GM21786 (cell line): ENCODE measurements around the gene MPC1.

Experiments used
- ATAC-seq: cut with Tn5 transposase; IDR thresholded peaks from one replicate; pipeline ENCODE4 v1.9.1; 2021; ENCODE audit not compliant: unreplicated experiment

Gene MPC1

DNA sequence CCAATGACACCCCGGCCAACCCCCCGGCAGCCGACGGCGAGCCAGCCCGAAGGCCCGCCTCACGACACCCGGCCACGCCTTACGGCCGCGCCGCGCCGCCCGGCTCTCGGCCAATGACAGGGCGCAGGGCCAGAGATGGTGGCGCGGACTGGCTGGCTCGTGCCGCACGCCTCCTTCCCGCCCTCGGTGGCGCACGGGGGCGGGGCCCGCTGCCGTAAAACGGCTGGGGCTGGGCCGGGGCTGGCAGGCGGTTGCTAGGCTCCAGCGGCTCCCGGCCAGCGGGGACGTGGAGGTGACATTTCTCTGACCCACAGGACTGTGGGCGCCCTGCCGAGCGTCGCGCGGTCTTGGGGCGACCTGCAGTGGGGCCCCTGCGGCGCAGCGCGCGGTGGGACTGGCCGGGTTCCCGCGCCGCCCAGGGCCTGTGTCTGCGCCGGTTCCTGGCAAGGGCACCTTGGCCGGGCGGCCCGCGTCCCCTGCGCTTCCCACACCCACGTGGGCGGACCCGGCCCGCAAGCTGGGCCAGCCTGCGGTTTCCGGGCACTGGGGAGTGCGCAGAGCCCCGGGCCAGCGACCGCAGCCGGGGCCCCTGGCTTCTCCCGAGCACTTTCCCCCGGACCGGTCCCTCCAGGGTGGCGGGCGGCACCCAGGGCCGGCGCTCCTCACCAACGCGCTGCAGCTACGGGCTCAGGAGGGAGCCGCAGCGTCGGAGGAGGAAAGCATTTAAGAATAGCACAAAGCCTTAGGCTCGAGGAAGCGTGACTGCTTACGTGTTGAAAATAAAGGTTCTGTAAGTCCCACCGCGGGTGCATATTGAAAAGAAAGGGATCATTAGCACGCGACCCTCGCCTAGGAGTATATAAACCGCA lies at the start of gene MPC1:
MPC1 (minus strand) TSS at position 8 of the 869 bp plus-strand sequence. CDS start 64 bp downstream, outside the sequence.
- peak; percentile 86 for ATAC-seq

- ATAC-seq = no peak
These were observed 47.5 kb upstream of the MPC1 start for GRCh38 chr6:166430269-166430668.

DNA sequence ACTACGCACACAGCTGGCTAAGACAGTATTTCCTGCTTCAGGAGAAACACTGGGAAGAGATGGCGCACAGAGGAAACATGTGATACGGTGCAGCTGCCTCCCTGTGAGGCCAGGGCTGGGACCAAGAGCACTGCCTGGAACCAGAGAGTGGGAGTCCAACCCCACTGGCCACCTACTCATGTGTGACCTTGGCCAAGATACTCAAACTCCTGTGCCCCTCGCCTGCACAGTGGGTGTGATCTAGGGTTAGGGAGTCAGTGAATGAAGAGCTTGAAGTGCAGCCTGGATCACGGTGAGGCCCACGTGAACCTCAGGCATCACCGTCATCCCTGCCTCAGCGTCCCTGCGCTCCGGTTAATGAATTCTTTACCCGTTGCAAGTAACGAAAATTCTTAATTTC lies 41.7 kb upstream of the MPC1 start:
- ATAC-seq = no peak

DNA sequence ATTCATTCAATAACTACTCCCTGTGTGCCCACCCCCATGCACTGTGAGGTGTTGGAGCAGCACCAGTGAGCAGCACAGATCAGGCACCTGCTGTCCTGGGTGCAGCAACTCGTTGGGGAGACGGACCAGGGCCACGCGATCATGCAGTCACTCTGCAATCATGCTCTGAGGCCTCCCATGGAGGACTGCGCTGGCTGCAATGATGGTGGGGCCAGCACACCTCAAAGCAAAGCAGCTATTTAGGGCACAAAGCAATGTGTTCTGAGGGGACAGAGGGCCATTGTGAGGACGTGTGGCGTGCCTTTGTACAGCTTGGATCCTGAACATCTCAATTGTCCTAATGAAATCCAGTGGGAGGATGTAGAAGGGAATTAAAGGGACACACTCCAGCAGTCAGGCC lies 41.0 kb upstream of the MPC1 start:
- ATAC-seq = no peak

- ATAC-seq = no peak
These were observed 40.5 kb upstream of the MPC1 start for GRCh38 chr6:166423051-166423745.

- no peak for ATAC-seq
These were observed 39.6 kb upstream of the MPC1 start for GRCh38 chr6:166422201-166422940.

DNA sequence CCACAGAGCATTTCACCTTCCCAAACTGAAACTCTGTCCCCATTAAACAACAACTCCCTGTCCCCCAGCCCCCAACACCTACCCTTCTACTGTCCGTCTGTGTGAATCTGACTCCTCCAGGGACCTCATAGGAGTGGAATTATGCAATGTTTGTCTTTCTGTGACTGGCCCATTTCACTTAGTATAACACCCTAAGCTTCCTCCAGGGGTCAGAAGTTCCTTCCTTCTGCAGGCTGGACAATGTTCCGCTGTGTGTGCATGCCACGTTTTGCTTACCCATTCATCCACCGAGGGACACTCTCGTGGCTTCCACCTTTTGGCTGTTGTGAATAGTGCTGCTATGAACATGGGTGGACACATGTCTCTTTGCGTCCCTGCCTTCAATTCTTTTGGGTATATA lies 37.6 kb upstream of the MPC1 start:
- ATAC-seq = no peak

DNA sequence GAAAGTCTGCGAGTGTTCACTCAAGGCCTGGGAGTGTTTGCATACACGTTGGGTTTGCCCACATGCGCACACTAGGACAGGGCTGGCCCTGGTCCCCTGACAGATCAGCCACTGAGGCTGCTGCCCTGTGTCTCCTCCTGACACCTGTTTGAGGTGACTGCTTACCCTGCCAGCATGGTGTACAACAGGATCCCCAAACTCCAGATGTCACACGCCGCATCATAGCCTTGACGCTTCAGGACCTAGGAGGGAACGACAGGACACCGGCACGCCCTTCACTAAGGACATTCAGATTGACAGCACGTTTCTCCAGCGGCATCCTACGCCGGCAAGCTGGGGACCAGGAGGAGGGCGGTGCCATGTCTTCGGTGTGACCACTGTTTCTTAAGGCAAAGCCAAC lies 37.0 kb upstream of the MPC1 start:
- peak; percentile 3 for ATAC-seq

GRCh38 chr6:166419286-166419685 lies 36.5 kb upstream of the MPC1 start:
- ATAC-seq = peak; percentile 96

- ATAC-seq = no peak
These were observed 36.0 kb upstream of the MPC1 start for GRCh38 chr6:166418691-166419143.

GRCh38 chr6:166417285-166417691 lies 34.5 kb upstream of the MPC1 start:
- ATAC-seq = peak; percentile 38

DNA sequence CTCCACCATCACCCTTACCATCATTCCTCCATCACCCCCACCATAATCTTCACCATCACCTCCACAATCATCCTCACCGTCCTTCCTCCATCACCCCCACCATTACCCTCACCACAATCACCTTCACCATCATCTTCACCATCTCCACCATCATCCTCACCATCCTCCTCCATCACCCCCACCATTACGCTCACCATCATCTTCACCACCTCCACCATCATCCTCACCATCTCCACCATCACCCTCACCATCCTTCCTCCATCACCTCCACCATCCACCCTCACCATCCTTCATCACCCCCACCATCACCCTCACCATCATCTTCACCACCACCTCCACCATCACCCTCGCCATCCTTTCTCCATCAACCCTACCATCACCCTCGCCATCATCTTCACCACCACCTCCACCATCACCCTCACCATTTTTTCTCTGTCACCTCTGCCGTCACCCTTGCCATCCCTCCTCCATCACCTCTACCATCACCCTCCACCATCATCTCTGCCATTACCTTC lies 33.1 kb upstream of the MPC1 start:
- no peak for ATAC-seq

GRCh38 chr6:166415306-166415705 lies 32.6 kb upstream of the MPC1 start:
- ATAC-seq = no peak

GRCh38 chr6:166413491-166413951 lies 30.8 kb upstream of the MPC1 start:
- no peak for ATAC-seq

DNA sequence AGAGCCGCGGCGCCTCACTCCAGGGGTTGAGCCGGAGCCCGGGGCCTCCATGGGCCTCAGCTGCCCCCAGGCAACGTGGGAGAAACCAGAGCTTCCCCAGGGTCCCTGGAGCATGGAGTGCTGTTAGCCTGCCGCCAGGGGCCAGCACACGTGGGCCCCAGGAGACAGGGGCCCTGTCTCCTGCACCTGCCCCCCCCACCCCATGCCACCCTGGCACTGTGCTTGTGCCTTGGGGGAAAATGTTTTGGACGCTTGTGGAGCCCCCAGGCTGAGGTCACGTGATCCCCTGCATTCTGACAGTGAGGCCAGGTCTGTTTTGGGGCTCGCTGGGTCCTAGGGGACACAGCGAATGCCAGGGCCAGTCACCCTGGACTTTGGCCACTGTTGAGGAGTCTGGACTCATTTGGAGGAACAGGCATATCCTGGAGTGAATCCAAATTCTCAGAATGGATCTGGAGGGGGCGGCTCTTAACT lies 30.2 kb upstream of the MPC1 start:
- no peak for ATAC-seq

DNA sequence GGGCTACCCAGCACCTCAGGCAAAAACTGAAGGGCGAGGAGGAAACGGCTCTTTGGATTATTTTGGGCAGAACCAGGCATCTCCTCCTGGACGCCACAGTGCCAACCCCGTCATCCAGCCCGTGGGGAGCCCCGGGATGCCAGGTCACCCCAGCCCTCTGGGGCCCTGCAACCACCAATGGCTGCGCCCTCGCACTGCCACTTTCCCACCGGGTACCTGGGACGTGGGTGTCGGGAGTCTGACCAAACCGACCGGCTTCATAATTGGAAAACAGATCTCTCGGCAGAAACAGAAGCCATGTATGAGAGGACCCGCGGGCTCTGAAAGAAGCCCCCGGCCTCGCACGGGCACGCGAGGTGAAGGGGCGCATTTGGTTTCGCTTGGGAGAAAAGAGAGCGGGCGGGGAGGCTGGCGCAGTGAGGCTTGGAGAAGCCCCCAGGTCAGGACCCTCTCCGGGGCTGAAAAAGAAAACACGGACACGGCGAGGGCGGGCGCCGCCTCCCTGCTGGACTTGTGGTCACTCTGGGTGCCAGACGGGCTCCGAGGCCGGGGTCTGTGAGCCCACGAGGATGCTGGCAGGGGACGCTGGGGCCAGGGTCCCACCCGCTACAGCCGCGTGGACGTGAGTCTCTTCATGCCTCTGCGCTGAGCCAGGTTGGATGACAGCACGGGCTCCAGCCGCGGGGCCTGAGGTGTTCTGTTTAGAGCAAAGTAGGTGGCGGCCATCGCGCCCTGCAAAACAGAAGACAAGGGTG lies 29.6 kb upstream of the MPC1 start:
- ATAC-seq = no peak

- ATAC-seq = no peak
These were observed 29.0 kb upstream of the MPC1 start for GRCh38 chr6:166411721-166412151.

DNA sequence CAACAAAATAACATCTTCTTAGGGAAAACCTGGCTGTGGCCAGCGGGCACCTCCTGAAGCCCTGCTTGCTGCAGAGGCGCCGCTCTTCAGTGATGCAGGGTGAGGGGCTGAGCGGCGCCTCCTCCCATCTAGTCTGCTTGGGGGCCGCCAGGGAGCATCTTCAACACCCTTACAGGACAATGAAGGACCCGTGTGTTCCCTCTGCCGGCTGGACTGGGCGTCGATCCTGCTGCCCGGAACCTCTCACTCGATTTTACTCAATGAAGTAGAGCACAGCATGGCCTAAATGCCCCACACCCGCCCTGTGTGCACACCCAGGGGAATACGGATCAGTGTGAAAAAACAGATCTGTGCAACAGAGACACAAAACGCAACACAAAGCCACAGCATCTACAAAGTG lies 28.5 kb upstream of the MPC1 start:
- no peak for ATAC-seq

- no peak for ATAC-seq
These were observed 27.7 kb upstream of the MPC1 start for GRCh38 chr6:166410426-166410935.
